ENCODE measurements around the gene NPY5R.

NPY5R gene

GRCh38 chr4:163350672-163351071 is 7.0 kb downstream of the NPY5R start:
- no peak for DNase-seq (ENCODE audit: extremely low spot score)
- CTCF ChIA-PET: no interaction called here
- POLR2A ChIA-PET: no interaction called here
- TF ChIP-seq L3MBTL2 (conservative IDR thresholded peaks at IDR 0.05): no peak
- no peak for TF ChIP-seq TARDBP (IDR thresholded peaks at IDR 0.05)
- no peak for TF ChIP-seq CTBP1 (IDR thresholded peaks at IDR 0.05; ENCODE audit: borderline replicate concordance)
- TF ChIP-seq ARNT (IDR thresholded peaks at IDR 0.05): no peak
- no peak for TF ChIP-seq FOXK2 (IDR thresholded peaks at IDR 0.05)

GRCh38 chr4:163353054-163353453 is 9.4 kb downstream of the NPY5R start:
- ChIA-PET POLR2A (no interaction called here), CTCF (no interaction called here)
- TF ChIP-seq SP1 (IDR thresholded peaks at IDR 0.05): no peak
- TF ChIP-seq LEF1 (IDR thresholded peaks at IDR 0.05; ENCODE audit: borderline replicate concordance): no peak
- TF ChIP-seq CTBP1 (IDR thresholded peaks at IDR 0.05; ENCODE audit: borderline replicate concordance): no peak
- no peak for TF ChIP-seq L3MBTL2 (conservative IDR thresholded peaks at IDR 0.05)
- TF ChIP-seq HDGF (IDR thresholded peaks at IDR 0.05; ENCODE audit: borderline replicate concordance): no peak
- no peak for TF ChIP-seq ZNF384 (IDR thresholded peaks at IDR 0.05)
- no peak for TF ChIP-seq ARNT (IDR thresholded peaks at IDR 0.05)
- no peak for TF ChIP-seq SUZ12 (IDR thresholded peaks at IDR 0.05)
- TF ChIP-seq FOXM1 (IDR thresholded peaks at IDR 0.05; ENCODE audit: borderline replicate concordance): no peak
- TF ChIP-seq BHLHE40 (IDR thresholded peaks at IDR 0.05; ENCODE audit: borderline replicate concordance): no peak
- no peak for TF ChIP-seq FOXA1 (IDR thresholded peaks at IDR 0.05)
- no peak for DNase-seq (ENCODE audit: extremely low spot score)

GRCh38 chr4:163356104-163356503 is 12.4 kb downstream of the NPY5R start:
- ChIA-PET POLR2A (no interaction called here), CTCF (no interaction called here)
- no peak for DNase-seq (ENCODE audit: extremely low spot score)
- TF ChIP-seq FOXK2 (IDR thresholded peaks at IDR 0.05): no peak
- no peak for TF ChIP-seq TARDBP (IDR thresholded peaks at IDR 0.05)
- no peak for TF ChIP-seq ELF4 (IDR thresholded peaks at IDR 0.05)
- no peak for TF ChIP-seq L3MBTL2 (conservative IDR thresholded peaks at IDR 0.05)
- TF ChIP-seq LEF1 (IDR thresholded peaks at IDR 0.05; ENCODE audit: borderline replicate concordance): no peak
- TF ChIP-seq FOXM1 (IDR thresholded peaks at IDR 0.05; ENCODE audit: borderline replicate concordance): no peak
- TF ChIP-seq HDGF (IDR thresholded peaks at IDR 0.05; ENCODE audit: borderline replicate concordance): no peak
- TF ChIP-seq CTBP1 (IDR thresholded peaks at IDR 0.05; ENCODE audit: borderline replicate concordance): no peak
- no peak for TF ChIP-seq ZNF384 (IDR thresholded peaks at IDR 0.05)
- TF ChIP-seq BHLHE40 (IDR thresholded peaks at IDR 0.05; ENCODE audit: borderline replicate concordance): no peak
- TF ChIP-seq PKNOX1 (IDR thresholded peaks at IDR 0.05): no peak
- no peak for TF ChIP-seq SP1 (IDR thresholded peaks at IDR 0.05)
- no peak for TF ChIP-seq ARNT (IDR thresholded peaks at IDR 0.05)
- TF ChIP-seq NFRKB (IDR thresholded peaks at IDR 0.05): no peak
- no peak for TF ChIP-seq FOXA1 (IDR thresholded peaks at IDR 0.05)
- no peak for TF ChIP-seq SUZ12 (IDR thresholded peaks at IDR 0.05)

GRCh38 chr4:163367651-163368050 is 24.0 kb downstream of the NPY5R start:
- no peak for DNase-seq (ENCODE audit: extremely low spot score)
- CTCF ChIA-PET: no interaction called here
- TF ChIP-seq LEF1 (IDR thresholded peaks at IDR 0.05; ENCODE audit: borderline replicate concordance): no peak
- no peak for TF ChIP-seq FOXM1 (IDR thresholded peaks at IDR 0.05; ENCODE audit: borderline replicate concordance)
- no peak for TF ChIP-seq SUZ12 (IDR thresholded peaks at IDR 0.05)
- no peak for TF ChIP-seq TARDBP (IDR thresholded peaks at IDR 0.05)
- no peak for TF ChIP-seq SP1 (IDR thresholded peaks at IDR 0.05)
- TF ChIP-seq ELF4 (IDR thresholded peaks at IDR 0.05): no peak
- TF ChIP-seq BHLHE40 (IDR thresholded peaks at IDR 0.05; ENCODE audit: borderline replicate concordance): no peak
- TF ChIP-seq ZNF384 (IDR thresholded peaks at IDR 0.05): no peak
- TF ChIP-seq CTBP1 (IDR thresholded peaks at IDR 0.05; ENCODE audit: borderline replicate concordance): no peak
- no peak for TF ChIP-seq ARNT (IDR thresholded peaks at IDR 0.05)
- no peak for TF ChIP-seq HDGF (IDR thresholded peaks at IDR 0.05; ENCODE audit: borderline replicate concordance)
- TF ChIP-seq FOXK2 (IDR thresholded peaks at IDR 0.05): no peak
- TF ChIP-seq NFRKB (IDR thresholded peaks at IDR 0.05): no peak
- TF ChIP-seq PKNOX1 (IDR thresholded peaks at IDR 0.05): no peak
- TF ChIP-seq FOXA1 (IDR thresholded peaks at IDR 0.05): no peak
- no peak for TF ChIP-seq L3MBTL2 (conservative IDR thresholded peaks at IDR 0.05)
- POLR2A ChIA-PET: no interaction called here

GRCh38 chr4:163372029-163372428 is 28.3 kb downstream of the NPY5R start:
- CTCF ChIA-PET: interaction anchor here (0.8 kb wide), 1 partner anchor 10 kb away, joined by 3 read pairs; no protein-coding TSS in a partner anchor
- POLR2A ChIA-PET: no interaction called here
- no peak for TF ChIP-seq FOXM1 (IDR thresholded peaks at IDR 0.05; ENCODE audit: borderline replicate concordance)
- TF ChIP-seq ZNF384 (IDR thresholded peaks at IDR 0.05): no peak
- no peak for TF ChIP-seq PKNOX1 (IDR thresholded peaks at IDR 0.05)
- TF ChIP-seq FOXK2 (IDR thresholded peaks at IDR 0.05): no peak
- TF ChIP-seq NFRKB (IDR thresholded peaks at IDR 0.05): no peak
- no peak for TF ChIP-seq L3MBTL2 (conservative IDR thresholded peaks at IDR 0.05)
- no peak for TF ChIP-seq HDGF (IDR thresholded peaks at IDR 0.05; ENCODE audit: borderline replicate concordance)
- no peak for DNase-seq (ENCODE audit: extremely low spot score)

- TF ChIP-seq L3MBTL2 (conservative IDR thresholded peaks at IDR 0.05): no peak
- no peak for TF ChIP-seq CTBP1 (IDR thresholded peaks at IDR 0.05; ENCODE audit: borderline replicate concordance)
- TF ChIP-seq FOXM1 (IDR thresholded peaks at IDR 0.05; ENCODE audit: borderline replicate concordance): no peak
- TF ChIP-seq FOXA1 (IDR thresholded peaks at IDR 0.05): no peak
- no peak for TF ChIP-seq SP1 (IDR thresholded peaks at IDR 0.05)
- no peak for TF ChIP-seq ARNT (IDR thresholded peaks at IDR 0.05)
- TF ChIP-seq BHLHE40 (IDR thresholded peaks at IDR 0.05; ENCODE audit: borderline replicate concordance): no peak
- TF ChIP-seq PKNOX1 (IDR thresholded peaks at IDR 0.05): no peak
- no peak for TF ChIP-seq FOXK2 (IDR thresholded peaks at IDR 0.05)
- TF ChIP-seq ZNF384 (IDR thresholded peaks at IDR 0.05): no peak
- no peak for TF ChIP-seq TARDBP (IDR thresholded peaks at IDR 0.05)
- DNase-seq (ENCODE audit: extremely low spot score): no peak
- ChIA-PET CTCF (no interaction called here), POLR2A (no interaction called here)
Observed at GRCh38 chr4:163378661-163379060, 35.0 kb downstream of the NPY5R start.

Data from HEK293T (cell line).